GM18858 (cell line): ENCODE measurements around the gene UBTD2.
"Not testable (repeated sequence)": the region's sequence is repeated elsewhere in the genome, so short reads cannot be mapped to it uniquely, and the experiment has no call there.

Source experiments
- ATAC-seq: cut with Tn5 transposase; IDR thresholded peaks from one replicate; pipeline ENCODE4 v1.9.1; 2021; ENCODE audit not compliant: unreplicated experiment

The UBTD2 gene

DNA sequence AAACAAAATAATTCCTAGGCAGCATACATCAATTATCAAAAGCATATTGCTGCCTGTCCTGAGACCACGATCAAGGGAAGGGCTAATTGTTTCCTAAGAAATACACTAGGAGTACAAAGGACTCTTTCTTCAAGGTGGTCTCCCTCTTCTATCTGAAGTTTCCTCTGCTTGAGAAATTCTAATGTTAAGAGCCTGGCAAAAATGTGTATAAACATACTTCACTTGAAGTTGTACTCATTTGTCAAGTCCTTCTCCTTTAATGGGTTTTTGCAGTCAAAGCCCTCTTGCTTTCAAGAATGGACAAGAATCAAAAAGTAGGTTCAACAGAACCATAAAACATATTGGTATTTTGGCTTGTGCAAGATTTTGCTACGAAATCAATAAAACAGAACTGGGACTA lies 31.1 kb downstream of the UBTD2 start:
- ATAC-seq, result no peak

DNA sequence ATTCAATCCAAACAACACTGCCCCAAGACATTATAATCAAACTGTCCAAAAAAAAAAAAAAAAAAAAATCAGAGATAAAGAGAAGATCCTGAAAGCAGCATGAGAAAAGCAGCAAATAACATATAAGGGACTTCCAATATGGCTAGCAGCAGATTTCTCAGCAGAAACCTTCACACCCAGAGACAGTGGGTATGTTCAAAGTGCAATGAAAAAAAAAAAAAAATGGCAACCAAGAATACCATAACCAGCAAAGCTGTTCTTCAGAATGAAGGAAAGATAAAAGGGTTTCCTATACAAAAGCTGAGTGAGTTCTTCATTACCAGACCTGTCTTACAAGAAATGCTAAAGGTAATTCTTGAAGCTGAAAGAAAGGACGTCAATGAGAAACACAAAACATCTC lies 32.1 kb downstream of the UBTD2 start:
- no peak for ATAC-seq

DNA sequence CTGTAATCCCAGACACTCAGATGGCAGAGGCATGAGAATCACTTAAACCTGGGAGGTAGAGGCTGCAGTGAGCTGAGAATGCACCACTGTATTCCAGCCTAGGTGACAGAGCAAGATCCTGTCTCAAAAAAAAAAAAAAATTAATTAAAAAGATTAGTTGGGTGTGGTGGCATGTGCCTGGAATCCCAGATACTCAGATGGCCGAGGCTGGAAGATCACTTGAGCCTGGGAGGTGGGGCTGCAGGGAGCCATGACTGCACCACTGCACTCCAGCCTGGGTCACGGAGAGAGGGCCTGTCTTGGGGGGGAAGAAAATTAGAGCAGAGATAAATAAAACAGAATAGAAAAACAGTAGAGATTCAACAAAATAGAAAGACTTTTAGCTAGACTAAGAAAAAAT lies 34.9 kb downstream of the UBTD2 start:
- no peak for ATAC-seq

DNA sequence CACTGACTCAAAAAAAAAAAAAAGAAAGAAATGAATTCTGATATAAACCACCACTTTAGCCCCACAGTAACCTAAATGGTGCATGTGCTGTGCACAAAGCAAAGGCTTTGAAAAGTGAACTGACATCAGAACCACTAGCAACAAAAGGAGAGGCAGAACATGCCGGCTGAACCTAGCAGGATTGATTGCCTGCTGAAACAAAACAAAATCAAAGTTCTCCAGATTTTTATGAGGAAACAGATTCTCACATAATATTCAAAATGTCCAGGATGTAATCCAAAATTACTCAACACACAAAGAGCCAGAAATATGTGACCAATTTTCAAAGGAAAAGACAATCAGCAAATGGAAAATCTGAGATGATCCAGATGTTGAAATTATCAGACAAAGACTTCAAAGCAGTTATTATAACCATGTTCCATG lies 37.9 kb downstream of the UBTD2 start:
- ATAC-seq, result no peak

DNA sequence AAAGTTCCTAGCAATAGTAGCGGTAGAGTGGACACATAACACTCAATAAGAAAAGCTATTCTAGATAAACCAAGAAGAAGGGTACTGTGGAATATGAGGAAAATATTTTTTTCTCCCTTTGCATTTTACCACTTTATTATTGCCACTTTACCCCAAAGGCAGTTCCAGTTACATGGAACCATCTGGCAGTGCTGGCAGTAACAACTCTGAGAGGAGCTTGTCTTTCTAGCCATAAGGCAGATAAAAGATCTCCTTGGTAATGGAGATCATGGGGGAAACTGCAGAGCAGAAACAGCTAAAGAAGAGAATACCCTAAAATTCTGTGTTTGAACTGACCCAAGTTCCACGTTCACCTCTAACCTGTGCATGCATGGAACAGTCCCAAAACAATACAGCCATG lies 38.5 kb downstream of the UBTD2 start:
- ATAC-seq, result no peak

DNA sequence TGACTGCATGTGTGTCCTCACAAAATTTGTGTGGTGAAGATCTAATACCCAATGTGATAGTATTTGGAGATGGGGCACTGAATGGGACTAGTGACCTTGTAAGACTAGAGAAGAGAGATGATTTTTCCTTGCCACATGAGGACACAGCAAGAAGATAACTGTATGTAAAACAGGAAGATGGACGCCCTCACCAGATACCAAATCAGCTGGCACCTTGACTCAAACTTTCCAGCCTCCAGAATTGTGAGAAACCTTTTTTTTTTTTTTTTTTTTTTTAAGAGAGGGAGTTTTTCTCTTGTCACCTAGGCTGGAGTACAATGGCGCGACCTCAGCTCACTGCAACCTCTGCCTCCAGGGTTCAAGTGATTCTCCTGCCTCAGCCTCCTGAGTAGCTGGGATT lies 40.3 kb downstream of the UBTD2 start:
- ATAC-seq, result no peak

DNA sequence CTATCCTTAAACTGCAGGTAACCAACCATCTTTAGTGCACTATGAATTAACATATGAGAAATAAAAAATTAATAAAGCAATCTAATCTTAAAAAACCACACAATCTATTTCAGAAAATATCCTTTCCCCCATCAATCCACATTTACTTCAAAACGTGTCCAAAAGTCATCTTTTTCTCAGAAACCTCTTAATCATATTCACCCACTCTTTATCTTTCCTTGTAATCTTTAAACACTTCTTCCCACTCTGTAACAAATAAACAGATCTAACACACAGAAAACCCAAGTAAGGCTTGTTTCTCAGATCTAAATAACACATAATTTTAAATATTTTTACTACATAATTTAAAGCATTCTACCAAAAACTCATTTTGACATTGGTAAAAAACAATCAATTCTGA lies 45.2 kb downstream of the UBTD2 start:
- no peak for ATAC-seq

DNA sequence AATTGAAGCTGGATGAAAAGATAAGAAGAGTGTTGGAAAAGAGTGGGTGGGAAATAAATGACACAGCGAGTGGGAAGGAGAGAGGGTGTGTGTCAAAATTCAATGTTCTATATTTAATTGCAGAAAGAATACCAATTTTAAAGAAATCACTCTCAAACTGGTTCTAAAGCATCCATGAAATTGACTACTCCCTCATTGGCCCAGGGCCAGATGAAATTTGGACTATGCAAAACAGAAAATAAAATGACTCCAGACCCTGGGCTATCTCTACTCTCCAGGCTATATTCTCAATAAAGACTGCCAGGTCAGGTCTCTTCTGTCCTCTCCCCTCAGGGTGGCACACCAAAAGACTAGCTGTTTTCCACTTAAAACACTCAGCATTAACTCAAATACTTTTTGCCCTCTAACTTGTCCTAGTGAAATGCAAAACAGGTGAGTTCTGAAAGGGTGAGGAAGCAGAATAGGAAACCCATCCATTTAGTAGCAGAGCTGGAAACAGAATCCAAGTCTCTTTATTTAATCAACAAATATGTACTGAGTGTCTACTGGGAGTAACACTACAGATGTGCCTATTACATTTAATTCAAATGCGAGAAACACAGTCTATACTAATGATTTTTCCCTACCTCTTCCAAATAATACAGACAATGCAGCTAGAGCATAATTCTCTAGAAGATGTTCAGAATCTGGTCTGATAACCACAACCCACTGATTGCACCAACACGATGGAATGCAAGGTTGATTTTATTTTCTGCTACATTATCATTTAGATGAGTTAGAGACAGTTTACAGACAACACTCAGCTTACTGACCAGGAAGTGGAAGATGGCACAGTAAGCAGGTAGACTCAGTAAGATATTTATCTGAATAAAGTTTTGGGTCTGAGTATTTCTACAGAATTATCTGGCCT lies 47.5 kb downstream of the UBTD2 start:
- no peak for ATAC-seq

DNA sequence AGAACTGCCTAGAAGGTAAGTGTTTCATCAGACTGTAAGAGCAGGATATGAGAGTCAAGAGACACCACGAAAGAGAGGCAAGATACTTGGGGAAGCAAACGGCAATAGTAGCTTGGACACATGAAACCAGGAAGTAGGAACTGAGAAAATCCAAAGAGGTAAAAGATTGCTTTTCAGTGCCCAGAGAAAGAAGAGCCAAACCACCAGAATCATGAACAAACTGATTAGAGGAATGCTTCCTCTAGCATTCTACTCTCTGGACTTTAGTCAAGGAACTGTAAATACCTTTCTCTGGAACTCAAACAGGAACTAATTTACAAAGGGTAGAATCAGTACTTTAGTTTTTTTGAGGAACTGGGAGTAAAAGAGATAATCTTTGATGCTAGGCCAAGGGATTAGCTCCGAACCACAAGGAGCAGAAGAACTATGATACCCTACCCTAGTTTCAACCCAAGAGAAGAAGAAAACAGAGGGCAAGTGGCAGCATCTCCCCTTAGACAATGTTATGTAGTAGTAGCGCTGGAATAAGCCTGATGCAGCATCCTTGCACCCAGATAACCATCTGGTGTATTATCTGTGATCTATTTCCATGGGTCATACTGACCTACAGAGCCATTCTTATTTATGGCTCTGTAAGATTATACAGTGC lies 48.3 kb downstream of the UBTD2 start:
- peak; percentile 65 for ATAC-seq

DNA sequence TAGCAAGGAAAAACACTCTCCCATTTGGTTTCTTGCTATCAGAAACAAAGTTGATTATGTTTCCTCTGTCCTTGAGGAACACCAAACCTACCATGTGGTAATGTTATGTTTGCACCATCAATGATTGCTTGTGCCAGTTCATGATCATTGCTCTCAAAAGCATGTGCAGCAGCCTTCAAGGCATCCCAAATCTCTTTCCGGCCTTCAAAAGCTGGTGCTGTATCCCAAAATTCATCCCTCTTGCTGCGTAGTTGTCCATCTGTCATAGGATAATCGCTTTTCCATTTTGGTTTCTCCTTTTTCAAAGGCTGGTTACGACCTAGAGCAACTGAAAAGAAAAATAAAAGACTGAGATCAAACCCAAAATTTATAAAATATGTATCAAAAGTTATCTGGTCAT lies 49.5 kb downstream of the UBTD2 start:
- ATAC-seq, result no peak

DNA sequence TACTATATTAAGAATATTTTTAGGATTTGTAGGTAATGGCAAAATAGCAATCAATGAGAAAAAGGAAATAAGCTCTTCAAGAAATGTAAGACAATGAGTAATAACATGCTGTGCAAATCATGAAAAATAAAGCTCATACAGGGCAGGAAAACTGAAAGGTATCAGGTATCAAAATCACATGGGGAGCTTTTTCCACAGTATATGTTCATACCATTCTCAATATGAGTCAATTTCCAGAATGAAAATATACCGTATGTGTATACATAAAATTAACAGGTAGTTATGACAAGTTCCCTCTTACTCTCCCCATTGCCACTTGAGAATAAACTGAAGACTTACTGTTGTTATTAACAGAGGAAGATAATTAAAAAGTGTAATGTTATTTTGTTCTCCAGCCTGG lies 53.7 kb downstream of the UBTD2 start:
- no peak for ATAC-seq

DNA sequence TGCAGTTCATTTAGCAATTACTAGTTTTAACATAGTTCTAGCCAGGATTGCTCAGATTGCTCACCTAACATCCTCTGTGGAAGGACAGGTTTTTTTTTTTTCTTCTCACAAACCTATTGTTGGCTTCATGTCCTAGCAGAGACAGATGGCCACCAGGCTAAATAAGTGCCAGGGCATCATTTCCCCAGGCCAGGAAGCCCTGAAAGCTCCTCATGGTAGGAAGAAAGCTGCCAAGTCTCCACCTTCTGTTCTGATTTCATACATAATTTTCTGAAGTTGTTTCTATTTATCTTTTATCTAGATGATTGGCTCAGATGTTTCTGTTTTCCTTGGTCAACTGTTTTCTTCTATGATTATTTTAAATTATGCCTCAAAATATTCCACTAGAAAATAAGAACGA lies 58.6 kb downstream of the UBTD2 start:
- no peak for ATAC-seq

DNA sequence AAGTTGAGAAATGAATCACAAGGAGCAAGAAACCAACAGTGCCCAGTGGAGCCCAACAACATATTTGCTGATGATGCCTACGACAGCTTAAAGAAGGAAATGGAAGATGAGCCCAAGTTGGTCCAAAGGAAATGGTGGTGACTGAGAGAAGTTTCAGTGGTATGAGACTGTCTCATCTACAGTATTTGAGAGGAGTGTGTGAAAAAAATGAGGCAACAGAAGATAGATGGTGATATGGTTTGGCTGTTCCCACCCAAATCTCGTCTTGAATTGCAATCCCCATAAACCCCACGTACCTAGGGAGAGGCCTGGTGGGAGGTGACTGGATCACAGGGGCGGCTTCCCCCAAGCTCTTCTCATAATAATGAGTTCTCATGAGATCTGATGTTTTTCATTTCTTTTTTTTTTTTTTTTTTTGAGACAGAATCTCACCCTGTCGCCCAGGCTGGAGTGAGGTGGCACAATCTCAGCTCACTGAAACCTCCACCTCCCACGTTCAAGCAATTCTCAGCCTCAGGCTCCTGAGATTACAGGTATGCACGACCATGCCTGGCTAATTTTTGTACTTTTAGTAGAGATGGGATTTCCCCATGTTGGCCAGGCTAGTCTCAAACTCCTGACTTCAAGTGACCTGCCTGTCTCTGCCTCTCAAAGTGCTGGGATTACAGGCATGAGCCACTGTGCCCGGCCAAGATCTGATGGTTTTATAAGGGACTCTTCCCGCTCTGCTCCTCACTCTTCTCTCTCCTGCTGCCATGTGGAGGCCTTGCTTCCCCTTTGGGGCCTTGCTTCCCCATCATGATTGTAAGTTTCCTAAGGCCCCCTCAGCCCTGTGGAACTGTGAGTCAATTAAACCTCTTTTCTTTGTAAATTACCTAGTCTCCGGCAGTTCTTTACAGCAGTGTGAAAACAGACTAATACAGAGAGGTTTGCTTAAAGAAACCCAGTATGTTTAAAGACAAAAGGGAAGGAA lies 59.4 kb downstream of the UBTD2 start:
- ATAC-seq, result peak; percentile 72

DNA sequence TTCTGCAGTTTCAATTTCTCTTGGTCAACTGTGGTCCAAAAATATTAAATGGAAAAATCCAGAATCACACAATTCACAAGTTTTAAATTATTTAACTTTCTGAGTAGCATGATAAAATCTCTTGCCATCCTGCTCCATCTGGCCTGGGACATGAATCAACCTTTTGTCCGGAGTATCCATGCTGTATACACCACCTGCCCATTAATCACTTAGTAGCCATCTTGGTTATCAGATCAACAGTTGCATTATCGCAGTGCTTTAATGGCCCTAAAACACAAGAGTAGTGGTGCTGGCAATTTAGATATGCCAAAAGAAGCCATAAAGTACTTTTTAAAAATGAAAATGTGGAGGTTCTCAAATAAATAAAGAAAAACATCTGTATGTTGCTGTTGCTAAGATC lies 64.3 kb downstream of the UBTD2 start:
- ATAC-seq, result no peak

DNA sequence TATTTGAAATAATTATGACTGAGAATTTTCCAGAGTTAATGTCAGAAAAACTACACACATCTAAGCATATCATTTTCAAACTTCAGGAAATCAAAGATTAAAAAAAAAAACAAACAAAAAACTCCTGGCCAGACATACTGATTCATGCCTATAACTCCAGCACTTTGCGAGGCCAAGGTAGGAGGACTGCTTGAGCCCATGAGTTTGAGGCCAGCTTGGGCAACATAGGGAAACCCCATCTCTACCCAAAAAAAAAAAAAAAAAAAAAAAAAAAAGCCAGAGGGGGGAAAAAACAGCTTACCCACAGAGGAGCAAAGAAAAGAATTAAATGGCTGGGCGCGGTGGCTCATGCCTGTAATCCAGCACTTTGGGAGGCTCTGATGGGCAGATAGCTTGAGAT lies 67.2 kb downstream of the UBTD2 start:
- no peak for ATAC-seq

DNA sequence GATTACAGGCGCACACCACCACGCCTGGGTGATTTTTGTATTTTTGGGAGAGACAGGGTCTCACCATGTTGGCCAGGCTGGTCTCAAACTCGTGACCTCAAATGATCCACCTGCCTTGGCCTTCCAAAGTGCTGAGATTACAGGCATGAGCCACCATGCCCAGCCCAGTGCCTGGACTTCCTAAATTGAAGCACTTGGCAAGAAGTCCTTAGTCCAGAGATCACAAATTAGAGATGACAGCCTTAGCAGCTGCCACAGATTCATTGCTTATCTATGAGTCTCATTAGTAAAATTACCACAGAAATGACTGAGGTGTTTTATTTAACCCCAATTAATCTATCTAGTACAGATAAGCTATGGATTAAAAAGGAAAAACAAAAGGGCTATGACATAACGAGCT lies 70.4 kb downstream of the UBTD2 start:
- no peak for ATAC-seq

DNA sequence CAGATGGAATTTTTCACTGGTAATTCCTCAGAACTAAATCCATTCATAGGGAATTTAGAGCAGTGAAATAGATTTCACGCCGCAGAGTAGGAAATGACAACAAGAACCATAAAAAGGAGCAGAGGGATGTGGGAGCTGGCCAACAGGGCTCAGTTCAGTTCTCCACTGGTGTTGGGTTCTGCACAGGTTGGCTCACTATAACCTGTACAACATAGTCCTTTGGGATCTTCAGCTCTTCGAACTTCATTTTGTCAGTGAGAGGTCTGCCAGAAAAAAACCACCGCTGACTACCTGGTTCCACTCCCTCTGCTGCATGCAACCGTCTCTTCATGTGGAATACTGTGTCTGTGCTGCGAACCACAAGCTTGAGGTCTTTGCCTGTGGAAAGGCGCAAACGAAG lies 71.9 kb downstream of the UBTD2 start:
- no peak for ATAC-seq

DNA sequence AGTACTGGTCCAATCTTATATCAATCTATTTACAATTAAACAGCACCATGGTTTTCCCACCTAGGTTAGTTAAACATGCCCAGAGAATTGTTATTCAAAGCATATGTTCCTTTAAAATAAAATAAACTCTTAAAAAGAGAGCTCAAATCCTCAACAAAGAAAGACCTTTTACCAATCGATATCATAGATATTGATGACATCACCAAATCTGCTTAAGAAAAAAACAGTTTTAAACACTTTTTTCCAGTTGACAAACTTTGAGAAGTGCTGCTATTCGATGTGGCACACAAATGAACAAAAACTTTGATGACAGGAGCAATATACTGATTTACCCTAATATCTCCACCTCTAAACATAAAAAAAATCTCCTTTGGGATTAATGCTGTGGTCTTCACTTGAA lies 73.8 kb downstream of the UBTD2 start:
- ATAC-seq, result no peak

DNA sequence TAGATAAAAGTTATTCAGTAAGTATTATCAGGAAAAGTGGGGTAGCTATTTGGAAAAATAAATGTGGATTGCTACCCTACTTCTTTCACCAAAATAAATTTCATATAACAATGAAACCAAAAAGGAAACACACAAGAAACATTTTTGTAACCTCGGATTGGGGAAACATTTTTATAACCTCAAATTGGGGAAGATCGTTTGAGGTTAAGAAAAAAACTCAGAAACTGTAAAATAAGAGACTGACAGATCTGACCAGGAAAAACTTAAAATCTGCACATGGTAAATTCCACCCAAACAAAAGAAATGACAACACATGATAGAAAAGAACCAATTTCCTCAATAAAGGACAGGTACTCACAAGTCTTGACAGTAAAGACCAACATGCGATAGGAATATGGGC lies 76.1 kb downstream of the UBTD2 start:
- no peak for ATAC-seq

DNA sequence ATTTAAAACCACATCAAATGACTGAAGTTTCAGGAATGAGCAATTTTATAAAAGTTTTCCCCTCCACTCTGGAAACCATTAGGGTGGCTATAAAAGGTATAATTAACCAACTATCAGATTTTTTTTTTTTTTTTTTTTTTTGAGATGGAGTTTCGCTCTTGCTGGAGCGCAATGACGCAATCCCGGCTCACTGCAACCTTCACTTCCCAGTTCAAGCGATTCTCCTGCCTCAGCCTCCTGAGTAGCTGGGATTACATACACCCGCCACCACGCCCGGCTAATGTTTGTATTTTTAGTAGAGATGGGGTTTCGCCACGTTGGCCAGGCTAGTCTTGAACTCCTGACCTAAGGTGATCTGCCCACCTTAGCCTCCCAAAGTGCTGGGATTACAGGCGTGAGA lies 77.6 kb downstream of the UBTD2 start:
- ATAC-seq, result not testable (repeated sequence)

DNA sequence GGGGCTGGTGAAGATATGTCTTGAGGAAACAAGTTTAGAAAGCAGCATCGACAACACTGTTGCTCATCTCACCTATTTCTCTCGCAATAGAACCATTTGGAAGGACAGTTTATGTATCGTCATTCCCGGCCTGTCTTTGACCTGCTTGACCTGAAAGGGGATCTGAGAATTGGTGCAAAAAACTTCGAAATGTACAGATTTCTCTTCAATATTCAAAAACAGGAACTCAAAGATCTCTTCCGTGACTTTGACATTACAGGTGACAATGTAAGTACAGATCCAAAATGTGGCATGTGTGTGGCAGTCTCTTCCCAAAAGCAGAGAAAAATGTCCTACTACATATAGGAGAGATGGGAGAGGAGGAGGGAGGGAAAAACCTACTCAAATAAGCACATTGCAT lies 83.1 kb downstream of the UBTD2 start:
- ATAC-seq, result no peak
